GM10847 (cell line): ENCODE data around the gene PPIF.

Experiments
- POLR2A ChIP-seq: IDR thresholded peaks from 2 replicates; pipeline ENCODE4 v1.6.1; 2011; ENCODE audit not compliant: insufficient read length; ENCODE audit errors: extremely low read depth

The PPIF gene

GRCh38 chr10:79390057-79390456 is 42.8 kb downstream of the PPIF start:
- TF ChIP-seq POLR2A, result no peak

GRCh38 chr10:79390551-79391229 is 43.4 kb downstream of the PPIF start:
- no peak for TF ChIP-seq POLR2A

- TF ChIP-seq POLR2A, result no peak
Measured at GRCh38 chr10:79391231-79392019, 44.2 kb downstream of the PPIF start.

GRCh38 chr10:79392020-79392398 is 44.7 kb downstream of the PPIF start:
- TF ChIP-seq POLR2A, result no peak

DNA sequence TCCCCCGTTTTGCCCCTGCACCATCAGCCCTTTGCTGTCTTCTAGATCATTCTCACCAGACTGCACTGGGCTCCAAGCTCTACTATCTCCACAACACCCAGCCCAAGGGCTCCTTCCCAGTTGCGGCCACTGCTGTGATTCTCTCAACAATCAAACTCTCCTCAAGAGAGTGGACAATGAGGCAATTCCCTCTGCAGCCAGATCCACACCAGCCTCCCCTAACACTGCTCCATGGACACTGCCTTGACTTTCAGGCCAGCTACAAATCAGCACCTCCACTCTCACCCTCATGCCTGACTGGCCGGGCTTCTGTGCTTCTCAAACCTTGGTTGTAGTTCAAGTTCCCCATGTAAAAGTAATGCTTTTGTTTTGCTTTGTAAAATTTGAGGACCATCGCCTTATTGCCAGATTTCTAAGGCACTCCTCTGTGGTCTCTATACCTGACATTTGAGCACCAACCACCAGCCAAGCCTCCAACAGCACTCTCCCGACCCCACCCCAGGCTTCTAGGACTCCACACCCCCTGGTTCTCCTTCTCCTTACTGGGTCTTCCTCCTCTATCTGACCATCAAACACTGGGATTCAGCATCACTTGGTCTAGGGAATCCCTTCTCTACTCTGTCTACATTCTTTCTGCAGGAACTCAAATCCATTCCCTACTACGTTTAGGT is 45.4 kb downstream of the PPIF start:
- TF ChIP-seq POLR2A, result no peak

- no peak for TF ChIP-seq POLR2A
Measured at GRCh38 chr10:79393221-79393923, 46.1 kb downstream of the PPIF start.

GRCh38 chr10:79393924-79394610 is 46.8 kb downstream of the PPIF start:
- no peak for TF ChIP-seq POLR2A

DNA sequence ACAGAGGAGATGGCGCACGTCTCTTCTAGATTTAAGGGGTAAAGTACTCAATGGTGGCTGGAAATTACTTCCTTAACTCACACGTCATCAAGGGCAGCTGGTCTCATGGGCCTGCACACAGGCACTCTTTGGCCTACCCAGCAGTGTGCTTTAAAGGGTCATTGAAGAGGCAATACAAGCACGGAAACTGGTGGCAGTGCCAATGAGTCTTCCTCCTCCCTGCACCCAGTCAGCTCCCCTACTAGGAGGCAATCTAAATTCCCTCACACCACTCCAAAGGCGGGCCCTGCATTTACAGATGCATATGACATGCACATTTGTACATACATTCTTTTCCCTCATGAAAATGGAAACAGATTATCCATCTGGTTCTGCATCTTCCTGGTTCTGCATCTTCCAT is 47.4 kb downstream of the PPIF start:
- TF ChIP-seq POLR2A, result no peak

GRCh38 chr10:79396520-79396919 is 49.3 kb downstream of the PPIF start:
- TF ChIP-seq POLR2A, result no peak

DNA sequence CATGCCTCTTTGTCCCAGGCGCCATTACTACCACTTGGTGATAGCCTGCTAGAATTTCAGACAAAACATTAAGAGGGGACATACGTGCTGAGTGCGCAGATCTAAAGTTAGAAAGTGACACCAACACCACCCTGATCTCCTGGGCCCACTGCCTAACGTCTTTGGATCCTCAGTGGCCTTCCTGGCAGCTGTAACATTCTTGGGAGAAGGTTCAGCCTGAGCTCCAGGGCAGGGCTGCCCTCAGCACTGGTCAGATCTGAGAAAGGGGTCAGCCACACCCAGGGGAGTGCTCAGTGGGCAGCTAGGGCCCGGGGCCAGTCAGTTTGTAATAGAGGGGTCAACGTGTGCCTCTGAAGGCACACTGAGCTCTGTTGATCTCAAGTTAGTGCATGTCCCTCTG is 49.8 kb downstream of the PPIF start:
- no peak for TF ChIP-seq POLR2A

DNA sequence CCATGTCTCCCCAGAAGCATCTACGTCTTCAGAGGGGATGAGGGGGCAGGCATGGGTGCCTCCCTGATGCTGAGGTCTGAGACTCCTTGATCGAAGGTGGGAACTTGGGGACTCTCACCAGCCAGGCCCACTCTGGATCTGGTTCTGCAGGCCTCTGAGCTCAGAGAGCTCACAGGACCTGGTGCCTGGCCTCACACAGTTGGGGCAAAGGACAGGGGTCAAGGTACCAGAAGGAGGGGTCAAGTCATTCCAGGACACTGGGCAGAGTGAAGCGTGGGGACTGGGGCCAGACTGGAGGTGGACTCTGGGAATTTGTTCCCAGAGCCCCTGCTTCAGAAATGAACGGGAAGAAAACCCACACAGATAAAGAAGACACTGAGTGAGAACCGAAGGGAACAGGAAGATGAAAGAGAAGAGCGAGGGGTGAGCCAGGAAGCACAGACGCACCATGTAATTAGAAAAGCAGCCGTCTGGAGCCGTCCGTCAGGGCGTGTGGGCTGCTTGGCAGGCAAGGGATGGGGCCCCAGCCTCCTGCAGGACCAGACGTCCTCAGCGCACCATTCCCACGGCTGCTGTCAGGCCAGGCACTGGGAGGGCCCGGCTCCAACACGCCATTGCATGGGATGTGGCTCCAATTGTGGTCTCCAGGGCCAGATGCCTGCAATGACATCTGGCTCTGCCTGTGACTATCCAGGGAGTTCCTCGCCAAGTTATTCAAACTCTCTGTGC is 50.5 kb downstream of the PPIF start:
- no peak for TF ChIP-seq POLR2A

DNA sequence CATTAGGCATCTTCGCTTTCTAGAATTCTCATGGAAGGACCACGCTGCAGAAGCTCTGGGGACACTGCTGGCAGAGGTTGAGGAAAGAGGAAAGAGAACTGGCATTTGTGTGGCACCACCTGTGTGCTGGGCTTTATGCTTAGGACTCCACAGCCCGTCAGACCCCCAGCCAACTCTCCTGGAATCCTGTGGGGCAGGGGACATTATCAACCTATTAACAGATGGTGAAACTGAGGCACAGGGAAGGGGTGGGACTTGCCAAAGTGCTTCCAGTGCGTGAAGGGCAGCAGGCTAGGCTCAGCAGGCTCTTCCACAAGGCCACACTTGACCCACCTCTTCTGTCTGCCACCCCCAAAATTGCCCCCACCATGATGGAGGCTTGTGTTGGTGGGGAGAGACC is 51.4 kb downstream of the PPIF start:
- TF ChIP-seq POLR2A, result no peak

DNA sequence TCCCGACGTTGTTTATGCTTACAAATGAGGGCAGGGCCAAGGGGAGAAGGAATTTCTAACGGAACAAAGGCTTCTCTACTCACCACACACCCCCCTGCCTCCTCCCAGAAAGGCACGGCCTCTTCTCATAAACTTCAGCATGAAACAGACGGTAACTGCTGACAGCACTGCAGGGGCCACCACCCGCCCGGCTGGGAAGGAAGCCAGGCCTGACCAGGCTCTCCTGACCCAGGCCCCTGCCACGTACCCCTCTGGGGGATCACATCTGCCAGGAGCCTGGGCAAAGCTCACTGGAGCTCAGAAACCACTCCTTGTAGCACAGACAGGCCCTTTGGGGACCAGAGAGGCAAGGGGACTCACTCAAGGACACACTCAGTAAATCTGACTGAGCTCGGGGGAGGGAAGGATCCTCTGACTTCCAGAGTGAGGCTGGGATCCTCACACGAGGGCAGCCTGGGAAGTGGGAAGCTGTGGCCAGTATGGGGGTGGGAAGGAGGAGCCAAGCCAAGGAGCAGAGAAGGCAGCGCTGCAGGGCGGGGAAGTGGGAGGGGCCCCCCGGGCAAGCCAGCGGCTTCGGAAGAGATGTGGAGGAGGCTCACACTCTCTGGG is 52.1 kb downstream of the PPIF start:
- no peak for TF ChIP-seq POLR2A
